ENCODE data around the gene PAX5. TPM values are rescaled to one million over a fixed set of nuclear protein-coding genes. Genes with fewer than 3 reads are reported as not detected.

The PAX5 gene
- total and polyA plus RNA-seq, 2 donors (not counting 1 experiment from before 2014, with no cell fraction given) = 196 to 275 TPM

DNA sequence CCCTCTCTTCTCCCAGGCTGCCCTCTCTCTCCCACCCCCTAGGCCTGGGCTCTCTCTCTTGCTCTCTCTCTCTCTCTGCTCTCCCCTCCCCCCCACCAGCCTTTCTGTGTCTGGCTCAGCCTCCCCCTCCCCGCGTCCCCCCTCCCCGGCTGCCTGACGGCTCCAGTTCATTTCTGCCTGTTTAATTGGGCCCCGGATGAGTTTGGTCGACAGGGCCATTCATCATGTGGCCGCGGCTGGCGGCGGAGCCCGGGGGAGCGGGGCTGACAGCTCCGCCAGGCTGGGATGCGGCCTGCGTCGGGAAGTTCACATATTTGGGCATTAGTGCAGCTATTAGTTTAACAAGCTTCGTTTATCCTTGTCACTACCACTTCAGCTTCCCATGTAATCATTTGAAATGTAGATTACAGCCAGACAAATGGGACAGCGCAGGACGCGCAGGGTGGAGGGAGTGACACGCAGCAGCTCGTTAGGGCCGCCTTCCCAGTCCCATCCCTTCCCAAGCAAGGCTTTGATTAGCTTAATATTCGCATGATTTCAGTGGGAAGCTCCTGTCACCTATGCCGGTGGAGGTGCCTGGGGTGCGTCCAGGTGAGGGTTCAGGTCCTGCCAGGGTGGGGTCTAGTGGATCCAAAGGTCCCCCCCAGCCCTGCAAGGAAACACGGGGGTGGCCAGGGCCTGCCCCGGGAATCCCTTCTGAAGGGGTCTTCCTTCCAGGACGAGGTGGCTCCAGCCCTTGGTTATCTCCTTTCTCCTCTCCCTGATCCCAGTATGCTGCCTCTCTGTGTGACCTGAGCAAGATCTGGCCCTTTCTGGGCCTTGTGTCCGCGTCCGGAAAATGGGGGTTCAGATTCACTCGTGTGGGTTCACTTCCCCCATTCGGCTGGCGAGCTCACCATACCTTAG is 214.8 kb downstream of the PAX5 start:
- intact Hi-C loops (cut with micrococcal nuclease) = no loop called here
- H3K4me1 ChIP-seq (ENCODE audit: control insufficient read depth in 2 of 2, insufficient read depth in 2 of 2, low read length in 2 of 2) = peaks cover 0 to 5% of the 10 kb centered on the region in 2 donors
- Mint-ChIP-seq H3K27me3 (peaks cover 46% of the 10 kb centered on the region), H3K4me1 (peaks cover 5% of the 10 kb centered on the region), H3K4me3 (no peak overlapping the region), H3K9me3 (ENCODE audit: insufficient read depth) (no peaks in the 10 kb centered on the region), H3K27ac (no peak overlapping the region)
- H3K9me3 ChIP-seq (ENCODE audit: control extremely low read depth in 1 of 3, control insufficient read depth in 2 of 3, insufficient read depth in 1 of 3, low read length in 2 of 3) = peaks cover 0 to 8% (median 0%) of the 10 kb centered on the region in 3 donors
- H3K79me2 ChIP-seq (ENCODE audit: control insufficient read depth, insufficient read depth, low read length) = no peaks in the 10 kb centered on the region
- H3K27me3 ChIP-seq (replicated peaks in 1 of 4; ENCODE audit: control extremely low read depth in 1 of 4, control insufficient read depth in 3 of 4, insufficient read depth in 4 of 4, low read length in 3 of 4) = peaks cover 0 to 35% (median 9%) of the 10 kb centered on the region in 4 experiments
- DNase-seq (no peak), ATAC-seq (ENCODE audit: low read depth) (no peak)
- no peak overlapping the region for H3K4me3 ChIP-seq (ENCODE audit: control extremely low read depth in 1 of 5, extremely low read depth in 1 of 5, insufficient read depth in 1 of 5, low read depth in 2 of 5, low read length in 4 of 5)
- no peak overlapping the region for H3K4me2 ChIP-seq (replicated peaks; ENCODE audit: low read depth, low read length, poor library complexity, severe bottlenecking)
- no peak overlapping the region for H3K27ac ChIP-seq (ENCODE audit: low read length in 2 of 2)
- H3K9ac ChIP-seq (ENCODE audit: low read length) = no peak overlapping the region
- TF ChIP-seq, protein P1, sequence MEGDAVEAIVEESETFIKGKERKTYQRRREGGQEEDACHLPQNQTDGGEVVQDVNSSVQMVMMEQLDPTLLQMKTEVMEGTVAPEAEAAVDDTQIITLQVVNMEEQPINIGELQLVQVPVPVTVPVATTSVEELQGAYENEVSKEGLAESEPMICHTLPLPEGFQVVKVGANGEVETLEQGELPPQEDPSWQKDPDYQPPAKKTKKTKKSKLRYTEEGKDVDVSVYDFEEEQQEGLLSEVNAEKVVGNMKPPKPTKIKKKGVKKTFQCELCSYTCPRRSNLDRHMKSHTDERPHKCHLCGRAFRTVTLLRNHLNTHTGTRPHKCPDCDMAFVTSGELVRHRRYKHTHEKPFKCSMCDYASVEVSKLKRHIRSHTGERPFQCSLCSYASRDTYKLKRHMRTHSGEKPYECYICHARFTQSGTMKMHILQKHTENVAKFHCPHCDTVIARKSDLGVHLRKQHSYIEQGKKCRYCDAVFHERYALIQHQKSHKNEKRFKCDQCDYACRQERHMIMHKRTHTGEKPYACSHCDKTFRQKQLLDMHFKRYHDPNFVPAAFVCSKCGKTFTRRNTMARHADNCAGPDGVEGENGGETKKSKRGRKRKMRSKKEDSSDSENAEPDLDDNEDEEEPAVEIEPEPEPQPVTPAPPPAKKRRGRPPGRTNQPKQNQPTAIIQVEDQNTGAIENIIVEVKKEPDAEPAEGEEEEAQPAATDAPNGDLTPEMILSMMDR (IDR thresholded peaks at IDR 0.05) = no peak
- TF ChIP-seq EZH2 (IDR thresholded peaks at IDR 0.05; ENCODE audit: borderline replicate concordance, insufficient read depth, low read depth, low read length, poor library complexity, severe bottlenecking) = no peak
- ChIA-PET CTCF (no interaction called here), POLR2A (no interaction called here)
- H2AFZ ChIP-seq (ENCODE audit: insufficient read depth, low read depth, low read length, poor library complexity, severe bottlenecking) = no peak overlapping the region
- H3K36me3 ChIP-seq (replicated peaks in 1 of 2; ENCODE audit: control extremely low read depth in 1 of 2, control insufficient read depth in 1 of 2, extremely low read depth in 1 of 2, insufficient read depth in 2 of 2, low read length in 1 of 2) = no peaks in the 10 kb centered on the region
- WGBS (ENCODE audit: insufficient coverage) = 65% methylated on average over 31 of the region's 35 CpGs
- no peaks in the 10 kb centered on the region for H4K20me1 ChIP-seq (ENCODE audit: control insufficient read depth, insufficient read depth, low read length, poor library complexity, severe bottlenecking)

All from B cell (primary cell).